Uterus (tissue), 4 donors: Measurements from ENCODE around the gene SNAP47. TPM values are rescaled to one million over a fixed set of nuclear protein-coding genes. Genes with fewer than 3 reads are reported as not detected.

ENCODE experiments used
- DNase-seq, 2 donors: peaks; one replicate each; pipeline ENCODE4 v3.0.0-alpha.2; 2019 to 2020
- H3K27ac ChIP-seq, 2 donors: fragments of 200-600 bp; sonication (generic); 1 replicate in 1 of 2; 2 replicates in 1 of 2; pipeline ENCODE4 v1.5.1; 2016 to 2018
- H3K27me3 ChIP-seq, 2 donors: fragments of 200-600 bp; sonication (generic); one replicate each; pipeline ENCODE4 v1.5.1; 2018 to 2019; ENCODE audit warnings: control low read depth in 1 of 2
- H3K36me3 ChIP-seq, 2 donors: fragments of 200-600 bp; sonication (generic); one replicate each; pipeline ENCODE4 v1.5.1; 2019; ENCODE audit warnings: control low read depth in 1 of 2
- H3K4me1 ChIP-seq, 2 donors: fragments of 200-600 bp; sonication (generic); one replicate each; pipeline ENCODE4 v1.5.1; 2018 to 2019; ENCODE audit warnings: control low read depth in 1 of 2
- H3K4me3 ChIP-seq, 2 donors: fragments of 200-600 bp; sonication (generic); 1 replicate in 1 of 2; 2 replicates in 1 of 2; pipeline ENCODE4 v1.5.1; 2018 to 2019; ENCODE audit warnings: mild to moderate bottlenecking in 1 of 2
- H3K9me3 ChIP-seq, 2 donors: fragments of 200-600 bp; sonication (generic); one replicate each; pipeline ENCODE4 v1.5.1; 2019; ENCODE audit warnings: control low read depth in 1 of 2
- CTCF ChIP-seq, 4 experiments: fragments of 200-600 bp in 2 of 4; fragments of 450-650 bp in 2 of 4; sonication (generic) in 2 of 4; IDR thresholded peaks; one replicate each; pipeline ENCODE4 v1.5.1; 2016 to 2019; ENCODE audit warnings: antibody characterized with exemption in 4 of 4, mild to moderate bottlenecking in 2 of 4, moderate library complexity in 1 of 4
- POLR2A ChIP-seq, 2 donors: fragments of 450-650 bp; IDR thresholded peaks; one replicate each; pipeline ENCODE4 v1.6.1; 2016; ENCODE audit warnings: antibody characterized with exemption in 2 of 2, mild to moderate bottlenecking in 1 of 2, moderate library complexity in 1 of 2
- intact Hi-C: fragments of 100-400 bp; cut with DNase I; formaldehyde crosslinking; loops from one replicate; pipeline ENCODE4 v1.15.1; 2023; ENCODE audit warnings: low total_unique reads
- total RNA-seq, 4 donors: library from RNA; depleted of rRNA in 3 of 4; stranded (reverse); fragments of >200 nt in 3 of 4; gene quantifications; one replicate each; pipeline versions ENCODE4 v1.1.0 to v1.2.4, GENCODE V29; 2014 to 2023
- donor health status: DM: yes; HTN: yes; CAD: no.

Gene SNAP47
- total RNA-seq, 4 donors from 2014 or later, result 33.3 to 75.5 (median 55.2) TPM

- H3K4me1 ChIP-seq, result peaks cover 22 to 29% of the 10 kb centered on the region in 2 donors
- TF ChIP-seq CTCF (IDR thresholded peaks at IDR 0.05), result no peak
- no peak for TF ChIP-seq POLR2A (IDR thresholded peaks at IDR 0.05)
- intact Hi-C loops, result no loop called here
Observed at GRCh38 chr1:227744668-227745067, 9.4 kb downstream of the SNAP47 start.

GRCh38 chr1:227745568-227746265, 10.5 kb downstream of the SNAP47 start:
- H3K4me3 ChIP-seq, result no peak overlapping the region
- TF ChIP-seq POLR2A (IDR thresholded peaks at IDR 0.05), result no peak
- no peak for TF ChIP-seq CTCF (IDR thresholded peaks at IDR 0.05)
- no peak for DNase-seq
- H3K36me3 ChIP-seq, result no peaks in the 10 kb centered on the region
- H3K9me3 ChIP-seq, result no peaks in the 10 kb centered on the region
- H3K27ac ChIP-seq, result peak overlapping the region; percentile 91 to 95
- intact Hi-C loops, result no loop called here
- H3K4me1 ChIP-seq, result peaks cover 22 to 29% of the 10 kb centered on the region in 2 donors
- H3K27me3 ChIP-seq, result no peaks in the 10 kb centered on the region

More at GRCh38 chr1:227744668-227745067, 9.4 kb downstream of the SNAP47 start:
- Histone ChIP-seq H3K9me3 (no peaks in the 10 kb centered on the region), H3K27me3 (no peaks in the 10 kb centered on the region), H3K27ac (peak overlapping the region in 1 of 2 donors; percentile 91), H3K36me3 (no peaks in the 10 kb centered on the region), H3K4me3 (no peak overlapping the region)
- no peak for DNase-seq

GRCh38 chr1:227746676-227747075, 11.4 kb downstream of the SNAP47 start:
- peak overlapping the region; percentile 91 to 95 for H3K27ac ChIP-seq
- no peak for DNase-seq
- H3K27me3 ChIP-seq, result no peaks in the 10 kb centered on the region
- no peaks in the 10 kb centered on the region for H3K9me3 ChIP-seq
- no peak overlapping the region for H3K4me3 ChIP-seq
- intact Hi-C loops, result no loop called here
- H3K4me1 ChIP-seq, result peaks cover 22 to 29% of the 10 kb centered on the region in 2 donors
- TF ChIP-seq CTCF (IDR thresholded peaks at IDR 0.05), result no peak
- no peak for TF ChIP-seq POLR2A (IDR thresholded peaks at IDR 0.05)
- H3K36me3 ChIP-seq, result no peaks in the 10 kb centered on the region

- no peaks in the 10 kb centered on the region for H3K36me3 ChIP-seq
- peaks cover 22 to 29% of the 10 kb centered on the region in 2 donors for H3K4me1 ChIP-seq
- intact Hi-C loops, result no loop called here
- peak overlapping the region; percentile 91 to 95 for H3K27ac ChIP-seq
- H3K4me3 ChIP-seq, result no peak overlapping the region
- no peaks in the 10 kb centered on the region for H3K27me3 ChIP-seq
- DNase-seq, result no peak
- H3K9me3 ChIP-seq, result no peaks in the 10 kb centered on the region
- TF ChIP-seq POLR2A (IDR thresholded peaks at IDR 0.05) (no peak), CTCF (IDR thresholded peaks at IDR 0.05) (no peak)
Observed at GRCh38 chr1:227747382-227747781, 12.1 kb downstream of the SNAP47 start.

- no peak for DNase-seq
- intact Hi-C loops, result no loop called here
- peak overlapping the region; percentile 91 to 95 for H3K27ac ChIP-seq
Observed at GRCh38 chr1:227747948-227748495, 12.8 kb downstream of the SNAP47 start.

More at GRCh38 chr1:227747948-227748495, 12.8 kb downstream of the SNAP47 start:
- H3K4me3 ChIP-seq, result no peak overlapping the region
- no peak for TF ChIP-seq CTCF (IDR thresholded peaks at IDR 0.05)
- no peak for TF ChIP-seq POLR2A (IDR thresholded peaks at IDR 0.05)
- no peaks in the 10 kb centered on the region for H3K27me3 ChIP-seq
- H3K9me3 ChIP-seq, result no peaks in the 10 kb centered on the region
- peaks cover 22 to 29% of the 10 kb centered on the region in 2 donors for H3K4me1 ChIP-seq
- H3K36me3 ChIP-seq, result no peaks in the 10 kb centered on the region
